ENCODE data around the gene NABP1. TPM values are rescaled to one million over a fixed set of nuclear protein-coding genes. Genes with fewer than 3 reads are reported as not detected.

NABP1 gene
- total RNA-seq, 1 donor from 2014 or later = 18.5 TPM

GRCh38 chr2:191707542-191707941 lies 29.6 kb downstream of the NABP1 start:
- H3K27me3 Mint-ChIP-seq (ENCODE audit: low read depth) = no peaks in the 10 kb centered on the region
- no peak overlapping the region for H3K4me3 Mint-ChIP-seq (ENCODE audit: unreplicated experiment)

GRCh38 chr2:191710411-191710900 lies 32.5 kb downstream of the NABP1 start:
- Mint-ChIP-seq H3K27me3 (ENCODE audit: low read depth) (no peaks in the 10 kb centered on the region), H3K27ac (ENCODE audit: unreplicated experiment) (no peak overlapping the region), H3K36me3 (ENCODE audit: low read depth) (no peaks in the 10 kb centered on the region), H3K4me1 (ENCODE audit: low read depth) (peaks cover 12% of the 10 kb centered on the region), H3K4me3 (ENCODE audit: unreplicated experiment) (no peak overlapping the region), H3K9me3 (ENCODE audit: low read depth) (no peaks in the 10 kb centered on the region)
- no peak for DNase-seq (ENCODE audit: low spot score)
- no peak for TF ChIP-seq CTCF (IDR thresholded peaks at IDR 0.05)

More at GRCh38 chr2:191707542-191707941, 29.6 kb downstream of the NABP1 start:
- no peak overlapping the region for H3K27ac Mint-ChIP-seq (ENCODE audit: unreplicated experiment)
- DNase-seq (ENCODE audit: low spot score) = no peak
- no peak for TF ChIP-seq CTCF (IDR thresholded peaks at IDR 0.05)
- no peaks in the 10 kb centered on the region for H3K36me3 Mint-ChIP-seq (ENCODE audit: low read depth)
- H3K4me1 Mint-ChIP-seq (ENCODE audit: low read depth) = peaks cover 12% of the 10 kb centered on the region
- no peaks in the 10 kb centered on the region for H3K9me3 Mint-ChIP-seq (ENCODE audit: low read depth)

GRCh38 chr2:191711621-191712020 lies 33.7 kb downstream of the NABP1 start:
- no peak for DNase-seq (ENCODE audit: low spot score)
- H3K9me3 Mint-ChIP-seq (ENCODE audit: low read depth) = no peaks in the 10 kb centered on the region
- no peaks in the 10 kb centered on the region for H3K27me3 Mint-ChIP-seq (ENCODE audit: low read depth)
- no peaks in the 10 kb centered on the region for H3K36me3 Mint-ChIP-seq (ENCODE audit: low read depth)
- H3K27ac Mint-ChIP-seq (ENCODE audit: unreplicated experiment) = no peak overlapping the region
- TF ChIP-seq CTCF (IDR thresholded peaks at IDR 0.05) = no peak
- H3K4me3 Mint-ChIP-seq (ENCODE audit: unreplicated experiment) = no peak overlapping the region
- peaks cover 12% of the 10 kb centered on the region for H3K4me1 Mint-ChIP-seq (ENCODE audit: low read depth)

- Mint-ChIP-seq H3K9me3 (ENCODE audit: low read depth) (no peaks in the 10 kb centered on the region), H3K4me1 (ENCODE audit: low read depth) (peaks cover 12% of the 10 kb centered on the region), H3K27me3 (ENCODE audit: low read depth) (no peaks in the 10 kb centered on the region), H3K36me3 (ENCODE audit: low read depth) (no peaks in the 10 kb centered on the region), H3K4me3 (ENCODE audit: unreplicated experiment) (no peak overlapping the region), H3K27ac (ENCODE audit: unreplicated experiment) (no peak overlapping the region)
- DNase-seq (ENCODE audit: low spot score) = no peak
- no peak for TF ChIP-seq CTCF (IDR thresholded peaks at IDR 0.05)
Observed at GRCh38 chr2:191713837-191714236, 35.9 kb downstream of the NABP1 start.

GRCh38 chr2:191714925-191715324 lies 37.0 kb downstream of the NABP1 start:
- Mint-ChIP-seq H3K9me3 (ENCODE audit: low read depth) (no peaks in the 10 kb centered on the region), H3K4me3 (ENCODE audit: unreplicated experiment) (no peak overlapping the region), H3K36me3 (ENCODE audit: low read depth) (no peaks in the 10 kb centered on the region), H3K27me3 (ENCODE audit: low read depth) (no peaks in the 10 kb centered on the region), H3K27ac (ENCODE audit: unreplicated experiment) (no peak overlapping the region), H3K4me1 (ENCODE audit: low read depth) (peaks cover 10% of the 10 kb centered on the region)
- TF ChIP-seq CTCF (IDR thresholded peaks at IDR 0.05) = no peak
- no peak for DNase-seq (ENCODE audit: low spot score)
